Cerebellar cortex (tissue), 1 donor: ENCODE data around the gene NUDT12.

ENCODE experiments used
- DNase-seq: peaks from one replicate; pipeline ENCODE4 v3.0.0-alpha.2; 2015; ENCODE audit warnings: low spot score

The NUDT12 gene

GRCh38 chr5:103562453-103563157 is at the start of gene NUDT12:
TSS of gene NUDT12 (minus strand) at chr5:103562789. CDS start at chr5:103560248, 2,541 bp downstream.
- peak; percentile 86 for DNase-seq

DNA sequence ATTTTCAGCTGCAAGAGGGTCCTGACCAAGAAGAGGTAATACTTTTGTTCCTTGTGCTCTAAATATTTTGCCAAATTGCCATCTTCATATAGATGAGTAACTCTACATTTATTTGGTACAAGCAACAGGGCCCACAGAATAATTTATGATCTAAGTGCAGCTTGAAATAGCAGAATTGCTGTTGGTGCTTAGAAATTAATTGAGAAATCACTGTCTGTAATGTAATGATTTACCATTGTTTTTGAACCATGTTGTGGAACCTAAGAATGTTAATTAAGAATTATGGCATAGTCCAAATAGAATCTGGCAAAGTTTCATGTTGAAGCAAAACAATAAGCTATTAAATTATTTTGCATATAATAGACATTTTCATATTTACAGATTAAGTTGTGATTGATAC is 44.8 kb upstream of the NUDT12 start:
- DNase-seq = no peak

GRCh38 chr5:103605277-103605676 is 42.7 kb upstream of the NUDT12 start:
- DNase-seq = no peak

DNA sequence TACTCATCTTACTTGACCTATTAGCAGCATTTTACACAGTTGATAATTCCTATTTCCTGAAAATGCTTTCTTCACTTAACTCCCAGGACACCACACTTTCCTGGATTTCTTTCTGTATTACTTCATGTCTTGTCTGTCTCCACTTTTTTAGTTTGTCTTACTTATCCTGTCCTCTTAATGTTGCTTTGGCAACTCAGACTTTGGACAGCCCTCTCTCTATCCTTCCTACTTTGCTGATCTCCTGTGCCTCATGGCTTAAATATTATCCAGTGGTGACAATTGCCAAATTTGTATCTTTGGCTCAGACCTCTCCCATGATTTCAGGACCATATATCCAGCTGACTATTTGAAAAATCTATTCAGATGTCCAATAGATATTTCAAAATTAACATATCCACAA is 39.8 kb upstream of the NUDT12 start:
- DNase-seq = no peak

DNA sequence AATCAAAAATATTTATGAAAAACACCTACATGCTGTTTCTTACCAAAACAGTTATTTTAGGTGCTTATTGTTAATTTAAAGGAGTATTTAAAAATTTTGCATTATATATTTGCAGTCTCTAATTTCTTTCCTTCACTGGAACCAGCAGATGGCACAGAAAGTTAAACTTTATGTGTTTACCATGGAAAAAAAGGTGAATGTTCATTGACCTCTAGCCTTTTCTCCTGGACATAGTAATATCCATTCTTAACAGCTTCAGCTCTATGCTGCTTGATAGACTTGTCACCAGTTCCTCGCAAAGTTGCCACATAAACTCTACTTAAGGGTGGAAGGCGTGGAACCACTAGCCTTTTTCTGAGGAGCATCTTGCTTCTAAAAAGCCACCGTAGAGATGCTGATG is 38.7 kb upstream of the NUDT12 start:
- peak; percentile 15 for DNase-seq

GRCh38 chr5:103600086-103600485 is 37.5 kb upstream of the NUDT12 start:
- DNase-seq = no peak

GRCh38 chr5:103598997-103599566 is 36.5 kb upstream of the NUDT12 start:
- DNase-seq = peak; percentile 12

DNA sequence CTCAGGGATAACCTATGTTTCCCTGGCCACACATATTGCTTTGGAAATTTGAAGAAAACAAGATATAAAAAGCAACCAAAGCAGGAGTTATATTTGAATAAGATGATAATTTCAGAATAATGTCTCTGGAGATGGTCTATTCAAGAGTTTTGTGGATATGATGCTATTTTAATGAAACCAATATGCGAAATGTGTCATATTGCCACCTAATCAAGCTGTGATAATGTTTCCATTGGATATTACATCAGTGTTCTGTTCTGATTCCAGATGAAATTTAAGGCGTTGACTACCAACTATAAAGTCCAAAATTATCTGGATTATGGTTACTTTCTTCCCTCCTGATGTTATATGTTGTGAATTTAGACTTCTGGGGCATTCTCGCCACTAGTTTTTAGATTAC is 27.6 kb upstream of the NUDT12 start:
- DNase-seq = no peak

- DNase-seq = no peak
These were observed 27.2 kb upstream of the NUDT12 start for GRCh38 chr5:103589776-103590175.

DNA sequence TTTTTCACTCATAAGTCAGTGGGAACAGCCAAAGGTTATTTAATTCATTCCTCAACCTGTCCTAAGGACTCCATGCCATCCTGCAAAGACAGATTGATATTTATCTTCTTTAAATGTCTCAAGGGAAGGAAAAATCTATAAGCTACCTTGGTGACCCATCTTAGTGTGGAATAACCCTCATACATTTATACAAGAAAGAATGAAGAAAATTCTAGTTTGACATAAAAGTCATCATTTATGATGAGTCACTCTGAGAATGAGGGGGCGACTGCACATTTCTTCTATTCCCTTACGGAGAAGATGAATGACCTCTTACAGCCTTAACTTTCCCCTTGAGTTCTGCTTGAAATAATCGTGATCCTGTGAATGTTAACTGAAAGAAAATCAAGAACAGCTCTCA is 26.8 kb upstream of the NUDT12 start:
- DNase-seq = no peak

- DNase-seq = peak; percentile 46
These were observed 24.7 kb upstream of the NUDT12 start for GRCh38 chr5:103587185-103587748.

- DNase-seq = peak; percentile 67
These were observed 19.8 kb upstream of the NUDT12 start for GRCh38 chr5:103582364-103582763.

GRCh38 chr5:103573411-103573810 is 10.8 kb upstream of the NUDT12 start:
- DNase-seq = no peak

DNA sequence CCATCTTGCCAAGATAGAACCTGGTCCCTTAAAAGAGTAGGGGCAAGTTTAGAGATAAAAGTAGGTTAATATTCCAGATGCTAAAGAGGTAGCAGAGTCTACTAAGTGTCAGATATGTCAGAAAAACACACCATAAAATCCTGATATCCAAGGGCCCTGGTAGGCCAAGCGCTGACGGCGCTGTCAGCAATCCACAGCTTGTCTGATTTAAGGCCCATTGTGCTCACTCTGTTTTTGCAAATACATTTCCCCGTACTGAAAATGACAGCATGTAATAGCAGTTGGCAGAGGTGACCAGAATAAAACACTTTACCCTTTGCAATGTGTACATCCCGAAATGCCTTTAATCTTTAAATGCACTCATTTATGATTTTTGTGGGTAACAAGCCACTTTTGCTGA is 9.9 kb upstream of the NUDT12 start:
- no peak for DNase-seq

DNA sequence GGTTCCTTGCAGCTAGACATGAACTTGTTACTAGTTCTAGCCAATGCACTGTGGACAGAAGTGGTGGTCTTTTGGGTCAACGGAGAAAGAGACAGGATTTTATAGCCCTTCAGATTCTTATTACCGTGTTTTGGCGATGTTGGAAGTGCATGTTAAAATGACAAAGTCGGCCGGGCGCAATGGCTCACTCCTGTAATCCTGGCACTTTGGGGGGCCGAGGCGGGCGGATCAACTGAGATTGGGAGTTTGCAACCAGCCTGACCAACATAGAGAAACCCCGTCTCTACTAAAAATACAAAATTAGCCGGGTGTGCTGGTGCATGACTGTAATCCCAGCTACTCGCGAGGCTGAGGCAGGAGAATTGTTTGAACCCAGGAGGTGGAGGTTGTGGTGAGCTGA is 9.1 kb upstream of the NUDT12 start:
- no peak for DNase-seq

DNA sequence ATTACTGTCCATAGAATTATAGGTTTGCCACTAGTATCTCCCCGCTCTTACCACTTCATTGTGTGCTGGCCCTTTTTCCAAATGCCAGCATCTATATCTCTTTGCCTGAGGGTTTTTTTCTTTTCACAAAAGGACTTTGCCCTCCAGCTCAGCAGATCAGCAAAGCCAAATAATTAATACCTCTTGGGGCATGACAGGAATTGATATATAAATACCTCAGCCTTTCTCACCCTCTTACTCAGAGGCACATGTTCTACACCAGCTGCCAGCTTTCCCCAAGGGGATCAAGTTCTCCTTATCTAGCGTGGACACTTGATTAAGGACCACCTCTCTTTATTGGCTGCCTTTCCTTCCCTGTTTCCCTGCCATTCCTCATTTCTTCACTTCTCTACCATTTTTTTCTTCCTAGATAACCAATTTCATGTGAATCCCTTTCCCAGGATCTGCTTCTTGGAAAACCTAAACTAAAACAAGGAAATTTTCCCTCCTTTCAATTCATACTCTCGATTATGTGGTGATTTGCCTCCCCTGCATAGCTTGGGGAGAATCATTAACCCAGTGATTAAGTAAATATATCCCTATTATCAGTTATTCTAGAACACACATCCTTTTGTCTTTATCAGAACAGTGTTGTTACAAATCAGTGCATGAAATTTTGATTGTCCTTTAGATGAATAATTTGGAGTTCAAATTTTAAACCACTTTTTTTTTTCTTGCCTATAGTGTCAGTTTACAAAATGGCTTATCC is 6.9 kb upstream of the NUDT12 start:
- no peak for DNase-seq

GRCh38 chr5:103565719-103566118 is 3.1 kb upstream of the NUDT12 start:
- no peak for DNase-seq

- peak; percentile 49 for DNase-seq
These were observed 720 bp downstream of the NUDT12 start for GRCh38 chr5:103561685-103562452.

DNA sequence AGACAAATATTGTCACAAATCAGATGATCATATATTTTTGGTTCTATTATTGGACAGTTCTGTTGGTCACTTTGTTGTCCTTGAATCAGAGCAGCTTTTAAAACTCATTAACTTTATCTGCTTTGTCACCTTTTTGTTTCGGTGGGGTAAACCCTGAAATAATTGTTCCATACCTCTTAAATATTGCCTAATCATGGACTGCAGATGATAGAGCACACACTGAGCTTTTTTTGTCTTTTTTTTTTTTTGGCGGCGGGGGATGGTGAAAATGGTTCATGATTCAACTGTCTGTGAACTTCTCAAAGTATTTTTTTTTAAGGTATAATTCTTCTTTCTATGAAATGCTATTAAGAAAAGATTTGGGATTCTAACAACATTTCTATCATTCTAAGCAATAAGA is 1.8 kb downstream of the NUDT12 start:
- no peak for DNase-seq

DNA sequence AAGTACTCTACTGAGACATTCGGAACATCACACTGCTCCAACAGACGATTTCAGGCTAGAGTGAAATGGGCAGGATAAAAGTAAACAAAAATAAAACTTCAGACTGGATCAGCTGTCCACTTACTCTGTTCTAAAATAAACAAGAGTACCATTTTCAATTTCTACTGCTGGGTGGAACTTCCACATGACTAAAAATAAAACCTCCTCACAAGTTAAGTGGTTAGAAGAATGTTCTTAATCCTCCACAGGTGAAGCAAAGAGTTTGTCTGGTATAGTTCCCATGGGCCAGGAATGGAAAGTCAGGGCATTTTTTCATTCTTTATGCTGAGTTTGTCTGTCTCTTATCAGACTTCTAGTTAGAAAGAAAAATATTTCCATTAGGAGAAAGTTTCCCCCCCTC is 15.7 kb downstream of the NUDT12 start:
- DNase-seq = no peak

GRCh38 chr5:103542441-103542840 is 20.1 kb downstream of the NUDT12 start:
- no peak for DNase-seq

- no peak for DNase-seq
These were observed 21.0 kb downstream of the NUDT12 start for GRCh38 chr5:103541569-103541968.
